Nephron progenitor cell (in vitro differentiated cells): Measurements from ENCODE around the gene C2orf69.

Experiments used
- DNase-seq: peaks from one replicate; pipeline ENCODE4 v3.0.0; 2021
- H3K27ac Mint-ChIP-seq: 2 replicates; pipeline ENCODE4 v1.8.0; 2021; ENCODE audit warnings: mild to moderate bottlenecking, moderate library complexity, mixed read lengths
- H3K27me3 Mint-ChIP-seq: 2 replicates; pipeline ENCODE4 v1.8.0; 2021; ENCODE audit warnings: mild to moderate bottlenecking, low read depth, mixed read lengths; ENCODE audit not compliant: poor library complexity
- H3K36me3 Mint-ChIP-seq: 2 replicates; pipeline ENCODE4 v1.8.0; 2021; ENCODE audit warnings: low read depth, mixed read lengths
- H3K4me1 Mint-ChIP-seq: 2 replicates; pipeline ENCODE4 v1.8.0; 2021; ENCODE audit warnings: mixed read lengths
- H3K4me3 Mint-ChIP-seq: 2 replicates; pipeline ENCODE4 v1.8.0; 2021; ENCODE audit warnings: mild to moderate bottlenecking, moderate library complexity, mixed read lengths
- H3K9me3 Mint-ChIP-seq: 2 replicates; pipeline ENCODE4 v1.8.0; 2021; ENCODE audit warnings: mild to moderate bottlenecking, moderate library complexity, mixed read lengths
- CTCF ChIP-seq: fragments of 200-600 bp; sonication (generic); IDR thresholded peaks from 2 replicates; pipeline ENCODE4 v1.5.0; 2021; ENCODE audit warnings: antibody characterized with exemption

The C2orf69 gene

GRCh38 chr2:199962203-199962602 is 51.1 kb downstream of the C2orf69 start:
- no peak for DNase-seq
- Mint-ChIP-seq H3K9me3 (no peaks in the 10 kb centered on the region), H3K4me1 (peaks cover 16% of the 10 kb centered on the region), H3K4me3 (no peak overlapping the region), H3K27me3 (no peaks in the 10 kb centered on the region), H3K36me3 (peaks cover 53% of the 10 kb centered on the region), H3K27ac (no peak overlapping the region)
- TF ChIP-seq CTCF = no peak

GRCh38 chr2:199966405-199966804 is 55.3 kb downstream of the C2orf69 start:
- no peak for DNase-seq
- Mint-ChIP-seq H3K4me3 (no peak overlapping the region), H3K27me3 (no peaks in the 10 kb centered on the region), H3K27ac (no peak overlapping the region), H3K36me3 (peaks cover 35% of the 10 kb centered on the region), H3K4me1 (no peaks in the 10 kb centered on the region), H3K9me3 (no peaks in the 10 kb centered on the region)
- TF ChIP-seq CTCF = no peak

GRCh38 chr2:199966976-199967375 is 55.9 kb downstream of the C2orf69 start:
- Mint-ChIP-seq H3K36me3 (peaks cover 30% of the 10 kb centered on the region), H3K27me3 (no peaks in the 10 kb centered on the region), H3K4me3 (no peak overlapping the region), H3K4me1 (no peaks in the 10 kb centered on the region), H3K27ac (no peak overlapping the region), H3K9me3 (no peaks in the 10 kb centered on the region)
- DNase-seq = no peak
- no peak for TF ChIP-seq CTCF

GRCh38 chr2:199968126-199968525 is 57.0 kb downstream of the C2orf69 start:
- H3K36me3 Mint-ChIP-seq = peaks cover 22% of the 10 kb centered on the region
- no peak overlapping the region for H3K27ac Mint-ChIP-seq

GRCh38 chr2:199972088-199972626 is 61.1 kb downstream of the C2orf69 start:
- Mint-ChIP-seq H3K9me3 (peaks cover 3% of the 10 kb centered on the region), H3K27me3 (no peaks in the 10 kb centered on the region), H3K27ac (no peak overlapping the region), H3K36me3 (peaks cover 26% of the 10 kb centered on the region), H3K4me3 (no peak overlapping the region), H3K4me1 (no peaks in the 10 kb centered on the region)
- DNase-seq = no peak
- no peak for TF ChIP-seq CTCF

More at GRCh38 chr2:199968126-199968525, 57.0 kb downstream of the C2orf69 start:
- TF ChIP-seq CTCF = no peak
- H3K9me3 Mint-ChIP-seq = no peaks in the 10 kb centered on the region
- no peak overlapping the region for H3K4me3 Mint-ChIP-seq
- H3K27me3 Mint-ChIP-seq = no peaks in the 10 kb centered on the region
- H3K4me1 Mint-ChIP-seq = no peaks in the 10 kb centered on the region
- DNase-seq = no peak

GRCh38 chr2:199973703-199974102 is 62.6 kb downstream of the C2orf69 start:
- H3K36me3 Mint-ChIP-seq = peaks cover 21% of the 10 kb centered on the region

More at GRCh38 chr2:199973703-199974102, 62.6 kb downstream of the C2orf69 start:
- Mint-ChIP-seq H3K27ac (no peak overlapping the region), H3K27me3 (no peaks in the 10 kb centered on the region), H3K4me3 (no peak overlapping the region), H3K9me3 (peaks cover 3% of the 10 kb centered on the region), H3K4me1 (no peaks in the 10 kb centered on the region)
- TF ChIP-seq CTCF = peak; percentile 58
- no peak for DNase-seq
